GM18499 (cell line): ENCODE measurements around the gene TMEM81.

Source experiments
- ATAC-seq: cut with Tn5 transposase; IDR thresholded peaks from one replicate; pipeline ENCODE4 v1.9.1; 2021; ENCODE audit warnings: moderate number of reproducible peaks; ENCODE audit not compliant: insufficient read depth, unreplicated experiment

Gene TMEM81

DNA sequence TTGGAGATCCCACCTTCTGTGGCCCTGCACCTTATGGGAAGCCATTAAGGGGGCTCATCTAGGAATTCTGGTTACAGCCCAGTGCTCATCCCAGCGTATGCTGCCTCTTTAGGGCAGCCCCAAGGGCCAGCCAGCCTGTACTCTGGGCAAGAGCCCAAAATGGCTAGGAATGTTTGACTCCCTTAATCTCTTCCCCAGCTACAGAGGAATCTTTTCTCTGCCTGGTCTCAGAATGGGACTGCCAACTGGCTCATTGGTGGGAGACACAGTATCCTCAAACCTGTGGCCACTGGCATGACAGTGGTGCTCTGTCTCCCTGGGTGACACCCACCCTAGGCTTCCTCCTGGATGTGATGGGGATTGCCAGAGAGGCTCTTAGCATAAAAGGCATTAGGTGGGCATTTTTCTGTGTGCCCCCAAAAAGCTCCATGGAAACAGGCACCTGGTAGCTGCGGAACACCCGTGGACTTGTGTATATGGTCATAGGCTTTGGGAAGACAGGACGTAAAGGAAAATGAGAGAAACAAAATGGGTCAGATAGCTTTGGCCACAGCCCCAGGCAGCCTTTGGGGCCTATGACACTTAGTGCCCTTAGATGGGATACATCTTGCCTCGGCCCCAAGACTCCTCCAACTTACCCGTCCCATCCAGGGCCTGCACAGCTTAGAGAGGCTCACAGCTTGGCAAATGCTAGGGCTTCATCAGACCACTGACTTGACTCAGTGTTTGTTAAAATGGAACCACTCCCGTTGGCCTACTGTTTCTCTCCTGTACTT, 6.9 kb downstream of the TMEM81 start:
- no peak for ATAC-seq

DNA sequence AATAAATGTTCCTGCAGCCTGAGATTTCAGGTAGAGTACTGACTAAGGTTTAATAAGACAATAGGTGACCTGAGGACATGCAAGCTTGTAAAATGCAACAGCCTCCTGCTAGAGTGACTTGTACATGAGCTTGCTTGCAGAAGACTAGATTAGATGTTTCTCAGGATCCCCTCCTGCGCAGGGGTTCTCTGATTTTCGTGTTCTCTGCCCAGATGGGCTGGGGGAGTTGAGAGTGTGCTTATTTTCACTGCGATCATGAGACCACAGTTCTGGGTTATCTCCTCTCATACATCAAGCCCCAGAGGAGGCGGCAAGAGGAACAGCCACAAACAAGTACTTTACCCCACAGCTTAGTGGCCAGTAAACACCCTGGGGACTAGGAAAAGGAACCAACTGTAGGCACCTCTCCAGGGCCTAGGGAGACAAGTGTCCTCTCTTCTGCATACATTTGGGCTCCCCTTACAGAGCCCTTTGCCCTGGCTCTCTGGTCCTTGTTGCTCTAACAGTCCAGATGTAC, 8.0 kb downstream of the TMEM81 start:
- no peak for ATAC-seq

DNA sequence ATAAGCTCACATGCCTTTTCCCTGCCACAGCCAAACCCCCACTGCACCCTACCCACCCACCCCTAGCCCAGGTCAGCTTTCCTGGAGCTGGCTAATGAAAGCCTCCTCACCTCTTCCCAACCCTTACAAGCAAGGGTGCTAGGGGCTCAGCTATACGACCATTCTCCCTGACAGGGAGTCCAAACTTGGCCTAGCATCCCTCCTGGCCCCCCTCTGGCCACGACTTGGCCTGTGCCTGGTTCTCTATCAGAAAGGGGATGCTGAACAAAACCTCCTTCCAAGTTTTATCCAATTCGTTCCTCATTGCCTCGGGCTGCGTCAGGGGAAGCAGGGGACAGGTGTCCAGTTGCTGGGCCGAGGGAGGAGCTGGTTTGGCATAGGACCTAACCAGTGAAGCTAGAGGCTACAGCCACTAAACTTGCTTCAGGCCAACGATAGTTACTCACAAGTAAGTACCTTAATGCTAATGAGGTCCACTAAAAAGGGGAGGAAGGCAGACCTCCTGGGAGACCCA, 8.6 kb downstream of the TMEM81 start:
- ATAC-seq: no peak

- ATAC-seq: no peak
Observed at GRCh38 chr1:205074513-205074912, 9.7 kb downstream of the TMEM81 start.

DNA sequence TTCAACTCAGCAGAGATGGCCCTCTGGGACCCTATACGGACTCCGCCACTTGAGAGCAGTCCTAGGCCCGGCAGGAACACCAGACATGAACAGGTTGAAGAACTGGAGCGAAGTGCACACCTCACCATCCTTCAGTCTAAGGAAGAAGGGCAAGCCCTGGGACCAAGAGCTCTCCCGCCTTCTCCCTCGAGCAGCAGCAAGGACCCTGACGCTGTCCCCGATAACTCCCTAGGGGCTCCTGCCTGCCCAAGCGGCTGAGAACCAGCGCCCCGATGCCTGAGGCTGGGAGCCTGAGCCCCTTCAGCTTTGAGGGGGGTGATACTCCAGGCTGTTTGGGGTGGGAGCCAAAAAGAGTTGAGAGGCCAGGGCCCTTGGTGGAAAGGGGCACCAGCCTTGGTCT, 10.2 kb downstream of the TMEM81 start:
- ATAC-seq: no peak

DNA sequence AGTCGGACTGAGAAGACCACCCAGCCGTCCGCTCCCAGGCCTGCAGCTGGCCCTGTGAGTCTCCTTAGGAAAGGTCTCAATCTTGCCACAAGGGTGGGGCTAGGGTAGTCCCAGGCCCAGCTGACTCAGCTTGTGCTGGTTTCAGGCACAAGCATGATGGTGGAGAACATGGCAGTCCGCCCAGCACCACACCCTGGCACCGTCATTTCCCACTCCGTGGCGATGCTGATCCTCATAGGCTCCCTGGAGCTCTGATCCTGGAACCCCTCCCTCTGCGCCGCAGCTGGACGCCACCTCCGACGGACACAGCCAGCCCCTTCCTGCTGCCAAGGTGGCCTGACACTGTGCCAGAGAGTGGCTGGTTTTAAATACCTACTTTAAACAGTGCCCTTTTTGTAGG, 10.7 kb downstream of the TMEM81 start:
- no peak for ATAC-seq

DNA sequence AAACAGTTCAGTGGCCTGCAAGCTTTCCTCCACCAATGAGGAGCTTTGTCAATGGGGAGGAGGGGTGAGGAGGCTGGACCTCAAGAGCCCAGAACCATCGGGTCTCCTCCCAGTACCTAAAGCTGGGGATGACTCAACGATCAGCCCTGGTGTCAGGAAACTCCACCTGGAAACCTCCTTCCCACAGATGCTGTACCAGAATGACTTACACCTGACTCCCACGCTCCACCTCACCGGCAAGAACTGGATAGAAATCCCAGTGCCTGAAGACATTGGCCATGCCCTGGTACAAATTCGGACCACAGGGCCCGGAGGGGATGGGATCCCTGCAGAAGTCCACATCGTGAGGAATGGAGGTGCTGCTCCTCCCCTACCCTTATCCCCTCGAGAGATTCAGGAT, 11.4 kb downstream of the TMEM81 start:
- ATAC-seq: no peak

DNA sequence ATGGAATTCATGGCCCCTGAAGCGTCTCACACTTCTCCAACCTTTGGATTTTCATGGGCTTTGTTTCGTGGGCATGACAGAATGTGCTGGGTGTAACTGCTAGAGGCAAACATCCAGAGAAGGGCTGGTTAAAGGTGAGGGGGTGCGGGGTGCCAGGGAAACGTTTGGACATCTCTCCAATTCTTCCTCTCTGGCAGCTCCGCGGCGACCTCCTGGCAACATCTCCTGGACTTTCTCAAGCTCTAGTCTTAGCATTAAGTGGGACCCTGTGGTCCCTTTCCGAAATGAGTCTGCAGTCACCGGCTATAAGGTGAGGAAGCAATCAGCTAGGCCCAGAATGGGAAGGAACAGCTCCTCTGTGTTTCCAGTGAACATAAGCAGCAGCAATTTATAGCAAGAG, 12.0 kb downstream of the TMEM81 start:
- ATAC-seq: no peak

DNA sequence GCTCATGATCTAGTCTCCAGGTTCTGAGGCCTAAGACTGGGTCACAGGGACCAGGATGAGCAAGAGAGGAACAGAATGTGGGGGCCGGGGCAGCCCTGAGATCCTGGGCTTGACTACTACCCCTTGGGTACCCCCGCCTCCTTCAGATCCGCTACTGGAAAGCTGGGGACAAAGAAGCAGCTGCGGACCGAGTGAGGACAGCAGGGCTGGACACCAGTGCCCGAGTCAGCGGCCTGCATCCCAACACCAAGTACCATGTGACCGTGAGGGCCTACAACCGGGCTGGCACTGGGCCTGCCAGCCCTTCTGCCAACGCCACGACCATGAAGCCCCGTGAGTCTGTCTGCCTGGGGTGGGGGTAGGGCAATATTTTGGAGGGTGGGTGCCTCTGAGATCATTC, 12.5 kb downstream of the TMEM81 start:
- no peak for ATAC-seq

GRCh38 chr1:205071028-205071409, 13.2 kb downstream of the TMEM81 start:
- ATAC-seq: no peak

DNA sequence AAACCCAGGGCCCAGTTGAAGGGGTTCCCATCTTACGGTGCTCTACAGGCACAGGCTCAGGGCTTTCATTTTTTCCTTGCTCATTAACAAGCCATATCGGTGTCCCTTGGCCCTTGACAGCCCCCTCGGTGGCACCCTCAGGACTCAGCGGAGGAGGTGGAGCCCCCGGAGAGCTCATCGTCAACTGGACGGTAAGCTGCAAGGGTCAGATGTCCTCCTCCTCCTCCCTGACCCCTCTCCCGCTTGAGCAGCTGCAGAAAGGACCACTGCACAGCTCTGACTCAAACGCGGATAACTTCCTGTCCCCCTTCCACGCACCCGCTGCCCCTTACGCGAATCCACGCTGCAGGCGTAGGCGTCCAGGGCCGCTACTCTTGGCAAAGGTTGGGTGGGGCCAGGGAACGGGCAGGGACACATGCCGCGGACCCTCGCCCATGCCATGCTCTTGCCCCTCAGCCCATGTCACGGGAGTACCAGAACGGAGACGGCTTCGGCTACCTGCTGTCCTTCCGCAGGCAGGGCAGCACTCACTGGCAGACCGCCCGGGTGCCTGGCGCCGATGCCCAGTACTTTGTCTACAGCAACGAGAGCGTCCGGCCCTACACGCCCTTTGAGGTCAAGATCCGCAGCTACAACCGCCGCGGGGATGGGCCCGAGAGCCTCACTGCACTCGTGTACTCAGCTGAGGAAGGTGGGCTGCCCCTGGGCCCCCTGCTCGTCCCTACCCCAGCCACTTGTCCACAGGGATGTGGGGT, 14.7 kb downstream of the TMEM81 start:
- no peak for ATAC-seq

DNA sequence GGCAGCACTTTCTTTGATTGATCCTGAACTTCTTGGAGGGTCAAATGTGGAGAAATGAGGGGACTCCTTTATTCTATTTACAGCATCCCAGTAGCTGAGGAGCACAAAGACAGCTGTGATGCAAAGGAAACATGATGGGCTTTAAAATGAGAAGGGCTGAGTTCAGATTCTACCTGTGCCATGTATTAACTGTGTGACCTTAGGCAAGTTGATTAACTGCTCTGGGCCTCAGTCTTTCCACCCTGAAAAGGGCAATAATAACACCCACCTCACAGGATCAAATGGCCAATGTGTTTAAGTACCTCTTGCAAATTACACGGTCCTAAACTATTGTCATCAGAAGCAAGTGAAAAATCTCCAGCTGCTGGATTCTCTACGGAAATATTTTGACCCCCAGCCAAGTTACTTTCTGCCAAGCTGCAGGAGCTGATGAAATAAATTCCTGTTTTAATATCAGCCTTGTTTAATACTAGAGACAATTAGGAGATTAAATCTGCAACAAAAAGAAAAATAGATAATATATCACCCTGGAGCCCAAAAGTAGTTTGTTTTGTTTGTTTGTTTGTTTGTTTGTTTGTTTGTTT, 15.7 kb downstream of the TMEM81 start:
- no peak for ATAC-seq

DNA sequence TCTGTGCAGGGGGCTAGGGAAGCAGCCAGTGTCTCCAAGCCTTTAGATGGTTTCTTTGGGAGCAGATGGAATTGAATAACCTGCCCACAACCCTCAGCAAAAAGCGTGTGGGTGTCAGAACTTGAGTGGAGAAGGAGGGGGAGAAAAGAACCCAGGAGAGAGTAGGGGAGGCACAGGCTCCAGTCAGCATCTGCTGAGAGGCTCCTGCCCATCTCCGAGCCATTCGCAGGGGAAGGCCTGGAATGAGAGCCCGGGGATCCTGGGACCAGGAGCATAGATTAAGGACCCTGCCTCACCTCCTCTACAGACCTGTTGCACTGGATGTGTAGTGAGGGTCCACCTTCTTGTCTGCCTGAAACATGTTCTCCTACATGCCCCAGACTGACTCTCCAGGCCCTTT, 16.3 kb downstream of the TMEM81 start:
- no peak for ATAC-seq

DNA sequence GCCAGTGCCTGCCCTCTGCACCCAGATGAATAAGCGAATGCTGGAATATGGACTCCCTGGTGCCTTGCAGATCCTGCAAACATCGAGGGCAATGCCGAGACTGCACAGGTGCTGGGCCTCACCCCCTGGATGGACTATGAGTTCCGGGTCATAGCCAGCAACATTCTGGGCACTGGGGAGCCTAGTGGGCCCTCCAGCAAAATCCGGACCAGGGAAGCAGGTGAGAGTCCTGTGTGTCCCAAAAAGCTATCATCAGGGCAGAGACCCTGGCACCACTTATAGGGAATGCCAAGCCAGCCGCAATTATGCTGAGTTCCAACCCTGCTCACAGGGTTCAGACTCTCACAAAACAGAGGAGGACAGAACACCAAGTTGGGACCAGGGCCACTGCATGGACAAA, 17.2 kb downstream of the TMEM81 start:
- no peak for ATAC-seq

- no peak for ATAC-seq
Observed at GRCh38 chr1:205066141-205066818, 18.0 kb downstream of the TMEM81 start.

DNA sequence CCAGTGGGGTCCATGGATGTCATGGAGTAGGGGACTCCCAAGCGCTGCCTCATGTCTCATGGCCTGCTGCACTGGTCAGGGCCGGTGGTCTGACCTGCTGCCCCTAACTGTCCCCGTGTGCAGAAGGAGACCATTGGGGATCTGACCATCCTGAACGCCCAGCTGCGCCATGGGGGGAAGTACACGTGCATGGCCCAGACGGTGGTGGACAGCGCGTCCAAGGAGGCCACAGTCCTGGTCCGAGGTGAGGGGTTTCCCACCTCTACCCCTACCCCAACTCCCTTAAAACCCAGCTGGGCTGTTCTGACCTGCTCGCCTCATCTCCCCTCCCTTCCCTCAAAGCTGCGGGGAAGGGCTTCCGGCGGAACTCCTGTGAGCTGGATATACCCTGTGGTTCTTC, 18.6 kb downstream of the TMEM81 start:
- ATAC-seq: no peak

DNA sequence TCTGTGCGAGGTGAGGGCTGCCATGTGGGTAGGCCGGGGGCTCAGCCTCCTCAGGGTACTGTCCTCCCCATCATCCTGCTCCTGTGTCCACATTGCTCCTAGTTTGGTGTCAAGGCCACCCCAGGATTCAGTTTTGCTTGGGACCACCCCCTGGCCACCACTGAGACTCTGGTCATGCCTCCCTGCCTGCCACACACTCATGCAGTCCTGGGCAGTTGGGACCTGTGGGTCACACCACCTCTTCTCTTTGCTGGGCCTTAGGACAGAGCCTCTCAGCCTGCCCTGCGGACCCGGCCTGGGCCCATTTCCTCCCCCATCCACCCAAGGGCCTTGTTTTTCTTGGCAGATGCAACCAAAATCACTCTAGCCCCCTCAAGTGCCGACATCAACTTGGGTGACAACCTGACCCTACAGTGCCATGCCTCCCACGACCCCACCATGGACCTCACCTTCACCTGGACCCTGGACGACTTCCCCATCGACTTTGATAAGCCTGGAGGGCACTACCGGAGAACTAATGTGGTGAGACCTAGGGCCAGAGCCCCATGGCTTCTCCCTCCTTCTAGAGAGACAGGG, 19.4 kb downstream of the TMEM81 start:
- no peak for ATAC-seq

DNA sequence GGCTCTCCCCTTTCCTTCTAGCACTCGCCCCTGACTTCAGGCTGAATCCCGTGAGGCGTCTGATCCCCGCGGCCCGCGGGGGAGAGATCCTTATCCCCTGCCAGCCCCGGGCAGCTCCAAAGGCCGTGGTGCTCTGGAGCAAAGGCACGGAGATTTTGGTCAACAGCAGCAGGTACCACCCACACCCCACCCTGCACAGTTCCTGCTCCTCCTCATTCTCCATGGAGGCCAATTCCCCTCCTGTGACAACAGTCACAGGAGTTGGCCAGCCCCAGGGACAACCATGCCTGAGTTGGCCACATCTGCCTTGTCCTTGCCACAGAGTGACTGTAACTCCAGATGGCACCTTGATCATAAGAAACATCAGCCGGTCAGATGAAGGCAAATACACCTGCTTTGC, 20.0 kb downstream of the TMEM81 start:
- no peak for ATAC-seq

DNA sequence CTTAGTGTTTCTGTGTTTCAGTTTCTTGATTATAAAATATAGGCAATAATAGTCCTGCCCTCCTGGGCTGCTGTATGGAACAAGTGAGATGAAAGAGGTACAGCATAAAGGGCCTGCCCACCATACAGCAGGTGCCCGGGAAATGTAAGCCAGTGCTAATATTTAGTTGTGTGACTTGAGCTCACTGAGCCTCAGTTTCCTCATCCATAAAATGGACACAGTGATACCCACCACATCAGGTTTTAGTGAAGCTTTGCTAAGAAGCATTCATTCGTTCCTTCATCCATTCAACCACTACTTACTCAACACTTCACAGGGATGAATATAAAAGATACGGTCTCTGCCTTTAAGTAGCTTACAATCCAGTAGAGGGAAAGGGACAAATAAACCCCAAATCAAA, 21.4 kb downstream of the TMEM81 start:
- ATAC-seq: no peak

DNA sequence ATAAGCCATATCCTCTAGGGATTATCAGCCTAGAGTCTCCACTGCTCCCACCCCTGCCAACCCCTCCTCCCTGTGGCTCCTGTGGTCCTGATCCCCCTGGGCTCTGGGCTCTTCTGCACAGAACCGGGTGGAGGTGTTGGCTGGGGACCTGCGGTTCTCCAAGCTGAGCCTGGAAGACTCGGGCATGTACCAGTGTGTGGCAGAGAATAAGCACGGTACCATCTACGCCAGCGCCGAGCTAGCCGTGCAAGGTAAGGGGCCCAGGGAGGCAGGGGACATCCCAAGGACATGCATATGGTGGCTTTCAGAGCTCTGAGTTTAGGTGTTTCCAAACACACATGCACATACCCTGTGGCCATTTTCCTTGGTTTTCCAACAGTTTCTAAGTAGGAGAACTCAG, 21.9 kb downstream of the TMEM81 start:
- ATAC-seq: no peak
